HG02763 (cell line): Measurements from ENCODE around the gene PRDX2.

Source experiments
- ATAC-seq: cut with Tn5 transposase; IDR thresholded peaks from one replicate; pipeline ENCODE4 v1.9.1; 2021; ENCODE audit warnings: mild to moderate bottlenecking, moderate library complexity; ENCODE audit not compliant: unreplicated experiment

Gene PRDX2

GRCh38 chr19:12793290-12794195 lies 8.1 kb downstream of the PRDX2 start:
- ATAC-seq = peak; percentile 34

GRCh38 chr19:12792853-12793289 lies 8.7 kb downstream of the PRDX2 start:
- no peak for ATAC-seq

DNA sequence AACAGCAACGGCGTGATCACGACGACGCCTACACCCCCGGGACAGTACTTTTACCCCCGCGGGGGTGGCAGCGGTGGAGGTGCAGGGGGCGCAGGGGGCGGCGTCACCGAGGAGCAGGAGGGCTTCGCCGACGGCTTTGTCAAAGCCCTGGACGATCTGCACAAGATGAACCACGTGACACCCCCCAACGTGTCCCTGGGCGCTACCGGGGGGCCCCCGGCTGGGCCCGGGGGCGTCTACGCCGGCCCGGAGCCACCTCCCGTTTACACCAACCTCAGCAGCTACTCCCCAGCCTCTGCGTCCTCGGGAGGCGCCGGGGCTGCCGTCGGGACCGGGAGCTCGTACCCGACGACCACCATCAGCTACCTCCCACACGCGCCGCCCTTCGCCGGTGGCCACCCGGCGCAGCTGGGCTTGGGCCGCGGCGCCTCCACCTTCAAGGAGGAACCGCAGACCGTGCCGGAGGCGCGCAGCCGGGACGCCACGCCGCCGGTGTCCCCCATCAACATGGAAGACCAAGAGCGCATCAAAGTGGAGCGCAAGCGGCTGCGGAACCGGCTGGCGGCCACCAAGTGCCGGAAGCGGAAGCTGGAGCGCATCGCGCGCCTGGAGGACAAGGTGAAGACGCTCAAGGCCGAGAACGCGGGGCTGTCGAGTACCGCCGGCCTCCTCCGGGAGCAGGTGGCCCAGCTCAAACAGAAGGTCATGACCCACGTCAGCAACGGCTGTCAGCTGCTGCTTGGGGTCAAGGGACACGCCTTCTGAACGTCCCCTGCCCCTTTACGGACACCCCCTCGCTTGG lies 9.3 kb downstream of the PRDX2 start:
- ATAC-seq = no peak

GRCh38 chr19:12791345-12792050 lies 10.1 kb downstream of the PRDX2 start, which contains the start of gene JUNB:
Gene JUNB, plus strand, starts transcription at chr19:12791486. Its CDS starts 286 bp downstream, at chr19:12791772.
- ATAC-seq = peak; percentile 31

GRCh38 chr19:12790628-12791344 lies 10.8 kb downstream of the PRDX2 start:
- ATAC-seq = no peak

- peak; percentile 40 for ATAC-seq
Measured at GRCh38 chr19:12789904-12790619, 11.5 kb downstream of the PRDX2 start.

DNA sequence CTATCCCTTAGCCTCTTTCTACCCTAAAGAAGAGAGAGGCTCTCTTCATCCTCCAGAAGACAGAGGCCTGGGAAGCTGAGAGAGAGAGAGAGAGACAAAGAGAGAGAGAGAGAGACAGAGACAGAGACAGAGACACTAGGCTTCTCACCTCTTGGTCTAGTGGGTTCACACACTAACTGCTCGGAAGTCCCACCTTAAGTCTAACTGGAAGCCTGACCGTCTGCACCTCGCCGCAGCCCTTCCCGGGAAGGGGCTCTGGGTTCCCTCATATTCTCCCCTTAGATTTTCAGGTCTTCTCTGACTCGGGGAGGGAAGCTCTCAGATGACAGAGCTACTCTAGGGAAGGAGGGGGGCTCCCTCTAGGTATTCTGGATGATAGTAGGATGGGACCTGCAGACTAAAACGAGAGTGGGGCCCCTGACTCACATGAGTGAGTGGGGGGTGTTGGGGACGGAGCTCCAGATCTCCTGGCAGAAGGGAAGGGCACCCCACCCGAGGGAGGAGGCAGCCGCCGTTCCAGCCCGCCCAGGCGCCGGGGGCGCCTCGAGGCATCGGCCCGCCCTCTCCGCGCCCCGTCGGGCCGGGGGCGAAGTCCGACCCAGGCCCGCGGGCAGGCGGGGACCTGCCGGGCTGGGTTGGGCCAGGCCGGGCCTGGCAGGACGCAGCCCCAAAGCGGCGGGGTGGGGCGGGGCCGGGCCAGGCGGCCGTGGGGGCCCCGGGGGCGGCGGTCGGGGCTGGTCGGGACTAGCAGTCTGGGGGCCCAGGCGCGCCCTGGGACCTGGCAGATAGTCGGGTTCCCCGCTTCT lies 12.3 kb downstream of the PRDX2 start:
- ATAC-seq = no peak

GRCh38 chr19:12788682-12789097 lies 12.9 kb downstream of the PRDX2 start:
- ATAC-seq = no peak

- ATAC-seq = no peak
Measured at GRCh38 chr19:12788042-12788681, 13.4 kb downstream of the PRDX2 start.

DNA sequence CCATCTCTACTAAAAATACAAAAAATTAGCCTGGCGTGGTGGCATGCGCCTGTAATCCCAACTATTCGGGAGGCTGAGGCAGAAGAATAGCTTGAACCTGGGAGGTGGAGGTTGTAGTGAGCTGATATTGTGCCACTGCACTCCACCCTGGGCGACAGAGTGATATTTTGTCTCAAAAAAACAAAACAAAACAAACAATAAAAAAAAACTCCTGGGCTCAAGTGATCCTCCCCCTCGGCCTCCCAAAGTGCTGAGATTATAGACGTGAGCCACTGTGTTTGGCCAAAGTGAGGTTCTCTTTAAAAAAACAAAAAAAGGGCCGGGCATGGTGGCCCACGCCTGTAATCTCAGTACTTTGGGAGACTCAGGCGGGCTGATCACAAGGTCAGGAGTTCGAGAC lies 14.1 kb downstream of the PRDX2 start:
- no peak for ATAC-seq

DNA sequence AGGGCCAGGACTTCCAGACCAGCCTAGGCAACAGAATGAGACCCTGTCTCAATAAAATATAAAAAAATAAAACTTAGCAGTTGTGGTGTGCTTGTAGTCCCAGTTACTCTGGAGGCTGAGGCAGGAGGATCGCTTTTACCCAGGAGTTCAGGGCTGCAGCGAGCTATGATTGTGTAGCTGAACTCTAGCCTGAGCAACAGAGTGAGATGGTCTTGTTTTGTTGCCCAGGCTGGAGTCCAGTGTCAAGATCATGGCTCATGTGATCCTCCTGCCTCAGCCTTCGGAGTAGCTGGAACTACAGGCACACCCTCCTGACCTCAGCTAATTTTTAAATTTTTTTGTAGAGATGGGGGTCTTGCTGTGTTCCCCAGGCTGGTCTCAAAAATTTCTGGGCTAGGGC lies 14.6 kb downstream of the PRDX2 start:
- no peak for ATAC-seq

- ATAC-seq = no peak
Measured at GRCh38 chr19:12786141-12786870, 15.3 kb downstream of the PRDX2 start.

- no peak for ATAC-seq
Measured at GRCh38 chr19:12785431-12786031, 16.1 kb downstream of the PRDX2 start.

- ATAC-seq = no peak
Measured at GRCh38 chr19:12784871-12785430, 16.6 kb downstream of the PRDX2 start.

DNA sequence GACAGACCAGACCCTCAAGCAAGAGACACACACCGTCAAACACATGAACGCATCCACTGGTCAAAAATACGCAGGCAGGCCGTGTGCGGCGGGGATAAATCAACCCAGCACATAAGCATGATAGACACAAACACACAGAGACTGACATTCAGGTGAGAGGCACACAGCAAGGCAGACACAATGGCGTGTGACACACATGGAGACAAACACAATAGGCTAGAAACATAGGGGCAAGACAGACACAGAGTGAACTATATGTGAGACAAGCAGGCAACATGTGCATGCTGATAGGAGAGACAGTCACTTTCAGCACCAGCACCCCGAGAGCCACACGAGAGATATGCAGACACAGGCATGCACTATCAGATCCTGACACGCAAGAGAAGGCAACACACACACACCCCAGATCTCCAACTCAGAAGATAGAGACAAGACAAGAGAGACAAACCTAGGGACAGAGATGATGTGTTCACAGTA lies 17.2 kb downstream of the PRDX2 start:
- no peak for ATAC-seq

DNA sequence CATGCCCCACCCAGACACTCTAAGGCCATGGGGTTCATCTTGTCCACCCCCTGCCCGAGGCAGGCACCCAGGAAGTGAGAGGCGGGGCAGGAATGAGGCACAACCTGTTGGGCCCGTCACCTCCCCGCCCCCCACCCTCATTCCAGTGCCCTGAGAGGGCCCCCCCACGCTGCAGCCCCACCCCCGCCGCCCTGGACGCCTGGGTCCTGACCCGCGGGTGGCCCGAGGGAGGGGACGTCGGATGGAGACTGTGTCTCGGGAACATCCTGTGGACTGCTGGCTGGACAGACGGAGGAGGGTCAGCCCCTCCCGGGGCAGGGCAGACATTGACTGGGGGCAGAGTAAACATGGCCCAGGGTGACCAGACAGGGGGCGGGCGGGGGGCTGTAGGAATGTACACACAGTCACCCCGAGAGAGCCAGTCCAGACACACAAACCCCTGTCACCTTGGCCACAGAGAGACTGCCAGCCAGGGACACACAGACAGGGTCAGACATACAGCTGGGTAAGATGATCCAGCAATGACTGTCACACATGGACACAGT lies 17.7 kb downstream of the PRDX2 start:
- no peak for ATAC-seq
